ENCODE results near the gene CDH4. TPM values are rescaled to one million over a fixed set of nuclear protein-coding genes. Genes with fewer than 3 reads are reported as not detected.

Gene CDH4
- total and polyA plus RNA-seq, 2 of the 8 experiments (the other 6 are each of a cell fraction or from before 2014, with no cell fraction given): 4.3 to 7.9 TPM

- TF ChIP-seq BRCA1 (IDR thresholded peaks at IDR 0.05; ENCODE audit: low read depth, low read length): no peak
- no peak for TF ChIP-seq CTBP2 (IDR thresholded peaks at IDR 0.05; ENCODE audit: borderline replicate concordance, insufficient read depth, insufficient read length, low read length)
- no peak for TF ChIP-seq SIX5 (IDR thresholded peaks at IDR 0.05; ENCODE audit: low read depth, low read length)
- TF ChIP-seq CHD7 (IDR thresholded peaks at IDR 0.05; ENCODE audit: insufficient replicate concordance, low read length): no peak
- no peak for TF ChIP-seq E2F6 (IDR thresholded peaks at IDR 0.05)
- TF ChIP-seq MAFK (IDR thresholded peaks at IDR 0.05; ENCODE audit: low read depth, low read length): no peak
- TF ChIP-seq ATF3 (IDR thresholded peaks at IDR 0.05; ENCODE audit: insufficient read depth, low read depth, low read length): no peak
- TF ChIP-seq ZNF274 (IDR thresholded peaks at IDR 0.05; ENCODE audit: borderline replicate concordance, extremely low read depth, low read length): no peak
Measured at GRCh38 chr20:61579908-61580307, 327.8 kb downstream of the CDH4 start (continued).

Measured in H1 (cell line).